Prostate gland (tissue), 2 donors: ENCODE data around the gene ANXA4. TPM values are rescaled to one million over a fixed set of nuclear protein-coding genes. Genes with fewer than 3 reads are reported as not detected.

Experiments used
- DNase-seq: peaks from one replicate; pipeline ENCODE4 v3.0.0-alpha.2; 2019; ENCODE audit warnings: low spot score
- H3K27ac ChIP-seq, 2 donors: fragments of 200-600 bp; sonication (generic); 2 replicates each; pipeline ENCODE4 v1.5.1; 2017 to 2019
- H3K27me3 ChIP-seq: fragments of 200-600 bp; sonication (generic); replicated peaks from 2 replicates; pipeline ENCODE4 v1.5.1; 2019; ENCODE audit not compliant: insufficient read depth
- H3K36me3 ChIP-seq, 2 donors: fragments of 200-600 bp; sonication (generic); 1 replicate in 1 of 2; 2 replicates in 1 of 2; pipeline versions ENCODE4 v1.5.1 to v1.8.1; 2017 to 2019
- H3K4me1 ChIP-seq: fragments of 200-600 bp; sonication (generic); replicated peaks from 2 replicates; pipeline ENCODE4 v1.5.1; 2019
- H3K4me3 ChIP-seq, 2 donors: fragments of 200-600 bp; sonication (generic); 2 replicates each; pipeline ENCODE4 v1.5.1; 2017 to 2019
- H3K9me3 ChIP-seq: fragments of 200-600 bp; sonication (generic); 2 replicates; pipeline ENCODE4 v1.5.1; 2017
- POLR2A ChIP-seq: fragments of 450-650 bp; IDR thresholded peaks from one replicate; pipeline ENCODE4 v1.6.1; 2016; ENCODE audit warnings: antibody characterized with exemption, mild to moderate bottlenecking
- POLR2AphosphoS5 ChIP-seq: sonication (generic); formaldehyde crosslinking; IDR thresholded peaks from one replicate; pipeline ENCODE4 v1.6.1; 2017; ENCODE audit warnings: antibody characterized with exemption
- WGBS: methylation state at CpG from one replicate; pipeline ENCODE4 v1.1.5; 2018; 5-methylcytosine and 5-hydroxymethylcytosine counted together
- intact Hi-C: fragments of 100-400 bp; cut with DNase I; formaldehyde crosslinking; loops from one replicate; pipeline ENCODE4 v1.14.2; 2022
- total RNA-seq, 2 donors: library from RNA; depleted of rRNA; stranded (reverse); fragments of >200 nt; gene quantifications; one replicate each; pipeline ENCODE4 v1.1.0, GENCODE V29; 2016
- TF ChIP-seq, protein P1 (sequence below), 4 experiments: fragments of 200-600 bp in 2 of 4; fragments of 450-650 bp in 2 of 4; sonication (generic) in 2 of 4; IDR thresholded peaks; 1 replicate in 3 of 4; 2 replicates in 1 of 4; pipeline ENCODE4 v1.5.1; 2016 to 2019; ENCODE audit warnings: antibody characterized with exemption in 4 of 4, mild to moderate bottlenecking in 2 of 4, moderate library complexity in 2 of 4

Gene ANXA4
- total RNA-seq, result 10 to 100 TPM; 37.7 to 40.1 TPM

DNA sequence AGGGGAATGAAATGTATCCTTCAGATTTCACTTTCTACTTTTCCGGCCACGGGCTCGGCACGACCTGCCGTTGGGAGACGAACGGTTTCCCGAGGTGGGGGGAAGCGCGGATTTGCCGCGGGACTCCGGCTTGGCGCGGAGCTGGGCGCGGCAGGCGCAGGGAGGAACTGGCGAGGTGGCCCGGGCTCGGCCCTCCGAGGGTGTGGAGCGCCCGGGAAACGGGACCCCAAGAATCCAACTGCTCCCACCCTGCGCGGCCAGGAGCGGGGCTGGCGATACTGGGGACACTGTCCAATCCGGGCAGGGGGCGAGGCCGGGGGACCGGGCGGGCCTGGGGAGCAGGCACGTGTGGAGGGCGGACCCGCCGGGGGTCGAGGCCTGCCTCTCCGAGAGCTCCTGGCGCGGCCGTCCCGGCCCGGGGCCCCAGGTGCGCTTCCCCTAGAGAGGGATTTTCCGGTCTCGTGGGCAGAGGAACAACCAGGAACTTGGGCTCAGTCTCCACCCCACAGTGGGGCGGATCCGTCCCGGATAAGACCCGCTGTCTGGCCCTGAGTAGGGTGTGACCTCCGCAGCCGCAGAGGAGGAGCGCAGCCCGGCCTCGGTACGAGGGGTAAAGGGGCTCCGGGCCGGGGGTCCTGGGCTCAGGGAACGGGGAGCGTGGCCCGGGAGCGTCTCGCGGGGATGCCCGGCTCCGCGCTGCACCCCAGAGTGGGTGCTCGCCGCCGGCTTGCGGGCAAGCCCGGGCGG, at the start of gene ANXA4:
Gene ANXA4 (plus strand): TSS at position 560 of the 747 bp plus-strand sequence. CDS start 39,432 bp downstream, outside the sequence.
- intact Hi-C loops, result loop anchor here (5.0 kb wide), 1 partner anchor 56 kb away; no protein-coding TSS in a partner anchor
- peak within 1 kb of the TSS; percentile 73 to 90 for H3K4me3 ChIP-seq
- H3K27me3 ChIP-seq, result no peaks in the 10 kb centered on the region
- whole genome bisulfite sequencing, result under 1% methylated on average over 49 of the region's 75 CpGs
- DNase-seq, result peak; percentile 93
- H3K4me1 ChIP-seq, result peaks cover 6% of the 10 kb centered on the region
- H3K9me3 ChIP-seq, result no peaks in the 10 kb centered on the region
- H3K36me3 ChIP-seq, result no peaks in the 10 kb centered on the region
- H3K27ac ChIP-seq, result peak within 1 kb of the TSS; percentile 94 to 98
- TF ChIP-seq POLR2AphosphoS5 (peak; percentile 80), POLR2A (peak; percentile 95)
- TF ChIP-seq, protein P1, sequence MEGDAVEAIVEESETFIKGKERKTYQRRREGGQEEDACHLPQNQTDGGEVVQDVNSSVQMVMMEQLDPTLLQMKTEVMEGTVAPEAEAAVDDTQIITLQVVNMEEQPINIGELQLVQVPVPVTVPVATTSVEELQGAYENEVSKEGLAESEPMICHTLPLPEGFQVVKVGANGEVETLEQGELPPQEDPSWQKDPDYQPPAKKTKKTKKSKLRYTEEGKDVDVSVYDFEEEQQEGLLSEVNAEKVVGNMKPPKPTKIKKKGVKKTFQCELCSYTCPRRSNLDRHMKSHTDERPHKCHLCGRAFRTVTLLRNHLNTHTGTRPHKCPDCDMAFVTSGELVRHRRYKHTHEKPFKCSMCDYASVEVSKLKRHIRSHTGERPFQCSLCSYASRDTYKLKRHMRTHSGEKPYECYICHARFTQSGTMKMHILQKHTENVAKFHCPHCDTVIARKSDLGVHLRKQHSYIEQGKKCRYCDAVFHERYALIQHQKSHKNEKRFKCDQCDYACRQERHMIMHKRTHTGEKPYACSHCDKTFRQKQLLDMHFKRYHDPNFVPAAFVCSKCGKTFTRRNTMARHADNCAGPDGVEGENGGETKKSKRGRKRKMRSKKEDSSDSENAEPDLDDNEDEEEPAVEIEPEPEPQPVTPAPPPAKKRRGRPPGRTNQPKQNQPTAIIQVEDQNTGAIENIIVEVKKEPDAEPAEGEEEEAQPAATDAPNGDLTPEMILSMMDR (IDR thresholded peaks at IDR 0.05), result no peak

DNA sequence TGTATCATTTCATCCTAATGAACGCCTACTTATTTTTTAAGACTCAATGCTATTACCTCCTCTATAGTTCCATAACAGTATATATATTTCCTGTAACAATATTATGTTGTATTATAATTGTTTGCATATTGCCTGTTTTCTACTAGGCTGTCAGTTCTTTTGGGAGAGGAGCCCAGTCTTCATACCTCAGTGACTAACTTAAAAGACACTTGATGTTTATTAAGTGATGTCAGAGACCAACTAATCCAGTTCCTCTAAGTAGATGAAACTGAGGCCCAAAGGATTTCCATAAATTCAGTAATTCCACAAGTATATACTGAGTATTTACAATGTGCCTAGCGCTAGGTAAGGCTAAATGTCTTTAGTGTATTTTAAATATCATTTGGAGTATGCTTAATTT, 49.5 kb upstream of the ANXA4 start:
- Histone ChIP-seq H3K9me3 (no peaks in the 10 kb centered on the region), H3K4me1 (no peaks in the 10 kb centered on the region), H3K4me3 (no peak overlapping the region), H3K36me3 (no peaks in the 10 kb centered on the region), H3K27me3 (no peaks in the 10 kb centered on the region), H3K27ac (no peak overlapping the region)
- intact Hi-C loops, result no loop called here
- TF ChIP-seq POLR2A (no peak), POLR2AphosphoS5 (no peak)
- TF ChIP-seq, protein P1 (IDR thresholded peaks at IDR 0.05), result no peak
- 96% methylated on average over 2 of the region's 2 CpGs for WGBS
- DNase-seq, result no peak

DNA sequence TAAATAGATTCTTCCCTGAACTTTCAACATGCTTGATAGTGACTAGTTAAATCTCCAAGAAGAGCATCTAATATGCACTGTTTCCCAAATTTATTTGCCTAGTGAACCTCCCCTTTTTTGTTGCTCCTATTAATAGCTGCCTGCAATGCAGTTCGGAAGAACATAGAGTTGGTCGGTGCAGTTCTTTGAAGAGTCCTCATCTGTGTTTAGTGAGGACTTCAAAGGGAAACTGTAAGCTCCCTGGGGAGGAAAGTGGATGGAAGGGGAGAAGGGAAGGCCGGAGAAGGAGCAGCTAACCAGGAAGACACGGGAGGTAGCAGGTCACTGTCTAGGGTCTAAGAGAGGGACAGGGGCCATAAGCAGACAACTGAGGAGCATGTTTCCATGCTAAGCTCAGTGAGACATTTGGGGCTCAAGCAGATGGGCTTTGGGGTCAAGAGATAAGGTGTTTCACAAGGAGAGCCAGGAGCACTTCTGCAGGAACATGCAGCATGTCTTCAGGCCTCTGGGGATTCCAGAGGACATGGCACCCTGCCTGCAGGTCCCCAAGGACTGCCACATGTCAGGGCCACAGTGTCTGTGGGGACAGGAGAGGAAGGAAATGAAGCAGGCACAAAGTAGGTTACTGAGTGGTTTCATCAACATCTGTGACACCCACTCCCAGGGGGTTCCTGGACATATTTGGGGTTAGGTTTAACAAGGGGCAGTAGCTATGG, 48.7 kb upstream of the ANXA4 start:
- intact Hi-C loops, result no loop called here
- H3K27me3 ChIP-seq, result no peaks in the 10 kb centered on the region
- TF ChIP-seq, protein P1 (IDR thresholded peaks at IDR 0.05), result no peak
- no peak for TF ChIP-seq POLR2AphosphoS5
- TF ChIP-seq POLR2A, result no peak
- no peaks in the 10 kb centered on the region for H3K4me1 ChIP-seq
- WGBS, result 65% methylated on average over 4 of the region's 4 CpGs
- DNase-seq, result no peak
- H3K4me3 ChIP-seq, result no peak overlapping the region
- H3K27ac ChIP-seq, result no peak overlapping the region
- H3K9me3 ChIP-seq, result no peaks in the 10 kb centered on the region
- H3K36me3 ChIP-seq, result no peaks in the 10 kb centered on the region

DNA sequence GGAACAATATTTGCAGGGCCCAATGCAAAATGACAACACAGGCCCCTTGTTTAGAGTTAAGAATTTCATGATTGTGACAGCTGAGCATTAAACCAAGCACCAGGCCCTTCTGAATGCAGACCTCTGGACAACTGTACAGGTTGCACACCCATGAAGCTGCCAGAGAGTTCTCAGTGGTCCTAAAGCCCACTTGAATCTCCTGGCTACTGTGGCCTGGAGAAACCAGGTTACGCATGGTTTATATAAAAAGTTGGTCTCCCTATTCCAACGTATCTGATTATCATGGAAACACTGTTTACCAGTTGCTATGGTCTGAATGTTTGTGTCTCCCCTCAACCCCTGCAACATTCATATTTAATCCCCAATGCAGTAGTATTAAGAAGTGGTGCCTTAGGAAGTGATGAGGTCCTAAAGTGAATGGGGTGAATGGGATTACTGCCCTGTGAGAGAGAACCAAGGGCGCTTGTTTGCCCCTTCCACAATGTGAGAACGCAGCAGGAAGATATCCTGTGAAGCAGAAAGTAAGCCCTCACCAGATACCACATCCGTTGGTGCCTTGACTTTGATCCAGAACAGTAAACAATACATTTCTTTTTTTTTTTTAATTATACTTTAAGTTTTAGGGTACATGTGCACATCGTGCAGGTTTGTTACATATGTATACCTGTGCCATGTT, 48.0 kb upstream of the ANXA4 start:
- Histone ChIP-seq H3K27ac (no peak overlapping the region), H3K36me3 (no peaks in the 10 kb centered on the region), H3K9me3 (no peaks in the 10 kb centered on the region), H3K4me1 (no peaks in the 10 kb centered on the region), H3K4me3 (no peak overlapping the region), H3K27me3 (no peaks in the 10 kb centered on the region)
- TF ChIP-seq POLR2AphosphoS5, result no peak
- WGBS, result 82% methylated on average over 6 of the region's 6 CpGs
- intact Hi-C loops, result no loop called here
- no peak for DNase-seq
